Keratinocyte (primary cell): ENCODE data around the gene FAM50B. TPM values are rescaled to one million over a fixed set of nuclear protein-coding genes. Genes with fewer than 3 reads are reported as not detected.

Source experiments
- DNase-seq: peaks from one replicate; pipeline ENCODE4 v3.0.0-alpha.2; 2011; ENCODE audit warnings: low read depth, missing footprints, low spot score
- FAIRE-seq: peaks from 2 replicates; lab custom pipeline; 2011; peaks lifted over from hg19 to GRCh38; lab: Jason Lieb, UNC
- H2AFZ ChIP-seq: 2 replicates; pipeline ENCODE4 v1.6.0; 2012; ENCODE audit warnings: low read length, control low read depth, inconsistent platforms; ENCODE audit not compliant: control insufficient read depth
- H3K27ac ChIP-seq: 2 replicates; pipeline ENCODE4 v1.5.1; 2011; ENCODE audit warnings: low read length; ENCODE audit not compliant: control insufficient read depth, insufficient read depth
- H3K27me3 ChIP-seq: 3 replicates; pipeline ENCODE4 v1.6.0; 2011; ENCODE audit warnings: low read length; ENCODE audit not compliant: control insufficient read depth, insufficient read depth; ENCODE audit errors: extremely low read depth
- H3K36me3 ChIP-seq, 2 experiments: 2 replicates in 1 of 2; 3 replicates in 1 of 2; pipeline ENCODE4 v1.5.1; 2011; ENCODE audit warnings: low read length in 2 of 2, mild to moderate bottlenecking in 1 of 2; ENCODE audit not compliant: control insufficient read depth in 2 of 2, insufficient read depth in 2 of 2; ENCODE audit errors: extremely low read depth in 1 of 2
- H3K4me1 ChIP-seq: 3 replicates; pipeline ENCODE4 v1.5.1; 2011; ENCODE audit warnings: low read length; ENCODE audit not compliant: control insufficient read depth, insufficient read depth; ENCODE audit errors: extremely low read depth
- H3K4me2 ChIP-seq: 3 replicates; pipeline ENCODE4 v1.6.0; 2011; ENCODE audit warnings: low read depth, low read length; ENCODE audit not compliant: control insufficient read depth, insufficient read depth; ENCODE audit errors: extremely low read depth
- H3K4me3 ChIP-seq, 3 experiments: fragments of 200-600 bp in 1 of 3; sonication (generic) in 1 of 3; 2 replicates in 2 of 3; 3 replicates in 1 of 3; pipeline ENCODE4 v1.5.1; 2011 to 2016; ENCODE audit warnings: low read length in 3 of 3, mild to moderate bottlenecking in 3 of 3, control low read depth in 2 of 3, inconsistent platforms in 1 of 3, low read depth in 1 of 3, mixed read lengths in 1 of 3, mixed run types in 1 of 3, moderate library complexity in 1 of 3; ENCODE audit not compliant: control insufficient read depth in 2 of 3, insufficient read depth in 2 of 3; ENCODE audit errors: extremely low read depth in 1 of 3
- H3K79me2 ChIP-seq: 2 replicates; pipeline ENCODE4 v1.6.0; 2012; ENCODE audit warnings: low read length; ENCODE audit not compliant: control insufficient read depth, insufficient read depth
- H3K9ac ChIP-seq: 3 replicates; pipeline ENCODE4 v1.6.0; 2011; ENCODE audit warnings: low read length; ENCODE audit not compliant: control insufficient read depth, insufficient read depth; ENCODE audit errors: extremely low read depth
- H3K9me1 ChIP-seq: 3 replicates; pipeline ENCODE4 v1.6.0; 2011; ENCODE audit warnings: low read length; ENCODE audit not compliant: control insufficient read depth, insufficient read depth; ENCODE audit errors: extremely low read depth
- H3K9me3 ChIP-seq: 2 replicates; pipeline ENCODE4 v1.5.1; 2012; ENCODE audit warnings: low read depth, low read length; ENCODE audit not compliant: control insufficient read depth
- H4K20me1 ChIP-seq: 3 replicates; pipeline ENCODE4 v1.6.0; 2011; ENCODE audit warnings: low read length; ENCODE audit not compliant: control insufficient read depth, insufficient read depth; ENCODE audit errors: extremely low read depth
- EZH2 ChIP-seq: IDR thresholded peaks from one replicate; pipeline ENCODE4 v1.6.1; 2012; ENCODE audit warnings: inconsistent platforms, mild to moderate bottlenecking, low read length, moderate library complexity
- dilution Hi-C: fragments of 300-500 bp; cut with MboI; formaldehyde crosslinking; loops from one replicate; pipeline ENCODE4 v1.7.0; 2020; ENCODE audit warnings: low sequenced_read_pairs; ENCODE audit not compliant: extremely low pct_ligation_motif_present
- polyA plus RNA-seq, 5 experiments: library from polyadenylated mRNA; depleted of rRNA in 3 of 5; stranded (reverse) in 3 of 5; stranded (forward) in 1 of 5; unstranded in 1 of 5; fragments of >200 nt; gene quantifications; 1 replicate in 1 of 5; 2 replicates in 3 of 5; 3 replicates in 1 of 5; pipeline versions ENCODE4 v1.2.1 to v1.2.3, GENCODE V29; 2011 to 2012; ENCODE audit warnings: missing spikeins in 2 of 5, low read depth in 1 of 5, low replicate concordance in 1 of 5
- TF ChIP-seq, protein P1 (sequence below), 3 experiments: IDR thresholded peaks in 1 of 3; conservative IDR thresholded peaks in 1 of 3; optimal IDR thresholded peaks in 1 of 3; 2 replicates in 2 of 3; 3 replicates in 1 of 3; pipeline versions ENCODE3 to v1.5.1; 2011; ENCODE audit warnings: low read length in 3 of 3, mild to moderate bottlenecking in 3 of 3, moderate library complexity in 2 of 3, control low read depth in 1 of 3, inconsistent platforms in 1 of 3; ENCODE audit not compliant: insufficient read depth in 2 of 3; ENCODE audit errors: extremely low read depth in 1 of 3

FAM50B gene
- polyA plus RNA-seq, 1 donor (not counting 4 experiments of a cell fraction or from before 2014, with no cell fraction given) = 4.0 TPM

DNA sequence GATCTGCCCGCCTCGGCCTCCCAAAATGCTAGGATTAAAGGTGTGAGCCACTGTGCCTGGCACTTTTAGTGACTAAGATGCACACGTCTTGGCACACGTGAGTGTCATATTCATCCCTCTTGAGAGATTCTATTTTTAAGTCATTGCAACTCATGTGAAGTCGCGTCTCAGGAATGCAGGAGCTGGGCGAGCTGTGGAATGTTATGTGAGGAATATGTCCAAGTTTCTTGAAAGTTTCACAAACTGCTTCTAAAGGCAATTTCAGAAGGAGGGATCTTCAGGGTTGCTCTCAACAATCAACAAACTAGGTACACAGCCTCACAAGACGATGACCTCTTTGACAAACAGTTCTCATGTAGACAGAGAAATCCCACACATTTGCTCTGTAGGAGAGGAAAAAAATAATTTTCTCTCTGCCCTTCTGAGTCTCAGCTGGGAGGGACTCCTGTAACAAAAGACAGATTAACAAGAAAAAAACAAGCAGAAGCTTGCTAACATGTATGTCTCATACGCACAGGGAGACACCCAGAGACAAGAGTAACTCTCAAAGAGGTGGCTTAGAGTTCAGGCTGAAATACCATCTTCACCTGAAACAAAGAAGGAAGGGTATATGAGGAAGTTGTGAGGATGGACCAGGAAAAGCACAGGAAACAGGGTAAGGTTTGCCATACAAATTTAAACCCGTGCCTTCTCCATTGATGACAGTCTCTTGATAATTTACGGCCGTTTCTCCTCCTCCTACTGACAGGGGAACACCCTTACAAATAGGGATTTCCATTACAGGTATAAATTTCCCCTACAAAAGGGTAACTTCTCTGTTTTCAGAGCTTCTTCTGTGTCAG lies 45.3 kb upstream of the FAM50B start:
- Histone ChIP-seq H3K9me3 (no peaks in the 10 kb centered on the region), H3K27ac (peak overlapping the region; percentile 85), H3K9ac (peak overlapping the region; percentile 63), H2AFZ (peak overlapping the region; percentile 9), H3K4me3 (peak overlapping the region in 1 of 3 experiments; percentile 8), H3K79me2 (no peaks in the 10 kb centered on the region), H3K9me1 (no peaks in the 10 kb centered on the region), H3K27me3 (no peaks in the 10 kb centered on the region), H3K4me1 (peaks cover 27% of the 10 kb centered on the region), H3K36me3 (no peaks in the 10 kb centered on the region), H4K20me1 (no peaks in the 10 kb centered on the region), H3K4me2 (peak overlapping the region; percentile 58)
- peak; percentile 95 for DNase-seq
- no peak for TF ChIP-seq EZH2
- TF ChIP-seq, protein P1, sequence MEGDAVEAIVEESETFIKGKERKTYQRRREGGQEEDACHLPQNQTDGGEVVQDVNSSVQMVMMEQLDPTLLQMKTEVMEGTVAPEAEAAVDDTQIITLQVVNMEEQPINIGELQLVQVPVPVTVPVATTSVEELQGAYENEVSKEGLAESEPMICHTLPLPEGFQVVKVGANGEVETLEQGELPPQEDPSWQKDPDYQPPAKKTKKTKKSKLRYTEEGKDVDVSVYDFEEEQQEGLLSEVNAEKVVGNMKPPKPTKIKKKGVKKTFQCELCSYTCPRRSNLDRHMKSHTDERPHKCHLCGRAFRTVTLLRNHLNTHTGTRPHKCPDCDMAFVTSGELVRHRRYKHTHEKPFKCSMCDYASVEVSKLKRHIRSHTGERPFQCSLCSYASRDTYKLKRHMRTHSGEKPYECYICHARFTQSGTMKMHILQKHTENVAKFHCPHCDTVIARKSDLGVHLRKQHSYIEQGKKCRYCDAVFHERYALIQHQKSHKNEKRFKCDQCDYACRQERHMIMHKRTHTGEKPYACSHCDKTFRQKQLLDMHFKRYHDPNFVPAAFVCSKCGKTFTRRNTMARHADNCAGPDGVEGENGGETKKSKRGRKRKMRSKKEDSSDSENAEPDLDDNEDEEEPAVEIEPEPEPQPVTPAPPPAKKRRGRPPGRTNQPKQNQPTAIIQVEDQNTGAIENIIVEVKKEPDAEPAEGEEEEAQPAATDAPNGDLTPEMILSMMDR (optimal IDR thresholded peaks at IDR 0.05 in 1 of 3, IDR thresholded peaks at IDR 0.05 in 1 of 3, conservative IDR thresholded peaks at IDR 0.05 in 1 of 3; ENCODE audit: extremely low read depth in 1 of 3, insufficient read depth in 2 of 3, low read length in 3 of 3) = no peak
- dilution Hi-C loops = no loop called here
- FAIRE-seq = peak; percentile 83

DNA sequence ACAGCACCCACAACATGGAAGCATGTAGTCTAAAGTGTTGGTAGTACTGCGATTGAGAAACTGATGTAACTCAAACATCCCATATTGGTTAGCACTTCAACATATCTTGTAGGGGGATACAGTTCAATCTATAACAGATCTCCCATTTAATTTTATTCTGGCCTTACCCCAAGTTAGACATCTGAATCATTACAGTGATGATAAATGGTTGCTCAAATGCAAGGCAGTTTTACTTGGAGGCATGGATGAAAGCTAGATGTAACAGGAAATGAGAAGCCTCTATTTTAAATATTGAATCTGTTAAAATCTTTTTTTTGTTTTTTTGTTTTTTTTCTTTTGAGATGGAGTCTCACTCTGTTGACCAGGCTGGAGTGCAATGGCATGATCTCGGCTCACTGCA lies 44.2 kb upstream of the FAM50B start:
- no peaks in the 10 kb centered on the region for H3K36me3 ChIP-seq
- H3K79me2 ChIP-seq = no peaks in the 10 kb centered on the region
- no peaks in the 10 kb centered on the region for H3K9me3 ChIP-seq
- no peak overlapping the region for H3K4me3 ChIP-seq
- FAIRE-seq (no peak), DNase-seq (no peak)
- no peak for TF ChIP-seq EZH2
- TF ChIP-seq, protein P1 (optimal IDR thresholded peaks at IDR 0.05 in 1 of 3, IDR thresholded peaks at IDR 0.05 in 1 of 3, conservative IDR thresholded peaks at IDR 0.05 in 1 of 3; ENCODE audit: extremely low read depth in 1 of 3, insufficient read depth in 2 of 3, low read length in 3 of 3) = no peak
- H3K9ac ChIP-seq = no peak overlapping the region
- H3K27ac ChIP-seq = peak overlapping the region; percentile 28
- H3K4me2 ChIP-seq = no peak overlapping the region
- H3K4me1 ChIP-seq = peaks cover 20% of the 10 kb centered on the region
- H4K20me1 ChIP-seq = no peaks in the 10 kb centered on the region
- H3K9me1 ChIP-seq = no peaks in the 10 kb centered on the region
- dilution Hi-C loops = no loop called here
- H3K27me3 ChIP-seq = no peaks in the 10 kb centered on the region
- no peak overlapping the region for H2AFZ ChIP-seq
